GM20000 (cell line): ENCODE data around the gene BLVRB.

Source experiments
- DNase-seq: peaks from one replicate; pipeline ENCODE4 v3.0.0; 2012; ENCODE audit warnings: low spot score
- CTCF ChIP-seq: IDR thresholded peaks from 2 replicates; pipeline ENCODE4 v1.5.1; 2012; ENCODE audit warnings: mild to moderate bottlenecking, control low read depth; ENCODE audit errors: extremely low read depth, missing control alignments

BLVRB gene

GRCh38 chr19:40465557-40466218, at the start of gene BLVRB:
Gene BLVRB, minus strand, starts transcription at chr19:40465745. Its CDS starts 57 bp downstream, at chr19:40465688.
- no peak for TF ChIP-seq CTCF
- peak; percentile 99 for DNase-seq

- DNase-seq, result no peak
- no peak for TF ChIP-seq CTCF
Measured at GRCh38 chr19:40513741-40514315, 48.3 kb upstream of the BLVRB start.

- no peak for TF ChIP-seq CTCF
Measured at GRCh38 chr19:40513345-40513678, 47.8 kb upstream of the BLVRB start.

GRCh38 chr19:40512473-40513344, 47.2 kb upstream of the BLVRB start:
- TF ChIP-seq CTCF, result no peak

More at GRCh38 chr19:40513345-40513678, 47.8 kb upstream of the BLVRB start:
- no peak for DNase-seq

GRCh38 chr19:40512110-40512472, 46.5 kb upstream of the BLVRB start:
- no peak for TF ChIP-seq CTCF
- DNase-seq, result no peak

More at GRCh38 chr19:40512473-40513344, 47.2 kb upstream of the BLVRB start:
- DNase-seq, result no peak

- no peak for DNase-seq
- TF ChIP-seq CTCF, result no peak
Measured at GRCh38 chr19:40511487-40511886, 45.9 kb upstream of the BLVRB start.
